HG03469 (cell line): ENCODE results near the gene CBFA2T3.
"Not testable (repeated sequence)": the region's sequence is repeated elsewhere in the genome, so short reads cannot be mapped to it uniquely, and the experiment has no call there.

Experiments
- ATAC-seq: cut with Tn5 transposase; IDR thresholded peaks from one replicate; pipeline ENCODE4 v1.9.1; 2021; ENCODE audit warnings: mild to moderate bottlenecking, moderate library complexity, moderate number of reproducible peaks; ENCODE audit not compliant: unreplicated experiment

The CBFA2T3 gene

DNA sequence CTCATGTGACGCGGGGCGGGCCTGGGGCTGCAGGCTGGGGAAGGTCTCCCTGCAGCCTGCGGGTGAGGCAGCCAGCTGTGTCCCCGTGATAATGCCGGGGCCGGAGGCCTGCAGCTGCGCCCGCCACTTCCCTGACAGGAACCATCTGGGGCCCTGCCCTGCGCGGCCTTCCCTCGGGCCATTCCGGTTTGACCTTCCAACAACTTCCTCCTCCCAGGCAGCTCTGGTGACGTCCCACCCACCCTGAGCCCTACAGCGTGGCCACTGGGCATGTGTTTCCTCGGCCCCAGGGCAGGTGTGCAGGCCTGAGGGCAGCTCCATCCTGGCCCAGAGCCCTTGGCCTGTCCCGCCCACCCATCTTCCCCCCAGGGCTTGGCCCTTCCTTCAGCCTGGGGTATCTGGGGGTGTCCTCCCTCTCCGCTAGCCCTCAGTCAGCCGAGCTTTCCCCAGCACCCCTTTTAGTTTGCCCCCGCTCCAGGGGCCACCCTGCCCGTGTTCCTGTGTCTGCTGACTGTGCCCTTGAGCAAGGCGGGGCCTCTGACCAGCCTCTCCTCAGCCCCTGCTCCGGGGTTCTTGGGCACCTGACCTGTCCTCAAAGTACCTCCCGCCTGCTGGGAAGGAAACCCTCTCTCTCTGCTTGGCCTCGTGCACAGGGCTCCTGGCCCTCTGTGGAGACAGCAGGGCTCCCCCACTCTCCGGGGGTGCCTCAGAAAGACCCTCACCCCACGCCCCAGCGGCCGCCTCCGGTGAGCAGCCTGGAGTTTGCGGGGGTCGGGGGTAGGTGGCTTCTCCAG, at the start of gene CBFA2T3:
CBFA2T3 (minus strand) TSS at position 190 of the 794 bp plus-strand sequence. CDS start 400 bp downstream, outside the sequence.
- ATAC-seq: no peak

DNA sequence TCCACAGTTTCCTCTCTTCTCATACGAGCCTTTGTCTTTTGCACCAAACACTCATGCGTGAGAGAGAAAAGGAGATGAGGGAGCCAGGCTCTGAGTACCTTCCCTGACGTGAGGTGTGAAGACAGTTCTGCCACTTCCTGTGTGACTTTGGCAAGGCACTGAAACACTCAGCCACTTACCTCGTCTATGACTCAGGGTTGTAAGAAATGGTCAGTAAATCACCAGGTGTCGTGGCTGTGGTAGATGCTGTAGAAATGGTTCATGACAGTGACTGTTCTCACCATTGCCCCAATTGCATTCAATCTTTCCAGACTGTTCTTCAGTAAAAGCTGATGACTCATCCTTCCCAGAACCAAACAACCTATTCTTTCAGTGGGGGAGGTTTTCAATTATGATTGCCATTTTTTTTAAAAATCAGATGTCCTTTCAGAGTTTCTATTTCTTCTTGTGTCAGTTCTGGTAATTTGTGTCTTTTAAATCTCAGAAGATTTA, 49.2 kb upstream of the CBFA2T3 start:
- peak; percentile 77 for ATAC-seq

DNA sequence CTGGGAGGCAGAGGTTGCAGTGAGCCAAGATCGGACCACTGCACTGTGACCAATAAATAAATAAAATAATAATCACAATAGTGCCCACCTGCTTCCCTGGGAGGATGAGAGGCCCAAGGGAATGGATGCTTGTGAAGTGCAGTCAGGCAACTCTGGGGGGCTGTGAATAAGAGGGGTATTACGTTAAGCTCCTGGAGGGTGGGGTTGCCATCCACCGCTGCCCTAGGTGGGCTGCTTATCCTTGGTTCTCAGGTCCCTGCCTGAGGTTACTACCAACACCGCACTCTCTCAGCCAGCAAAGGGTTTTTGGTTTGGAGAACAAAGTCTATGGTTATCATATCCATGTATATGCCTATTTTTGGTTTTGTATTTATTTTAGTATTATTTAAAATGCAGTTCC, 48.6 kb upstream of the CBFA2T3 start:
- ATAC-seq: peak; percentile 5

DNA sequence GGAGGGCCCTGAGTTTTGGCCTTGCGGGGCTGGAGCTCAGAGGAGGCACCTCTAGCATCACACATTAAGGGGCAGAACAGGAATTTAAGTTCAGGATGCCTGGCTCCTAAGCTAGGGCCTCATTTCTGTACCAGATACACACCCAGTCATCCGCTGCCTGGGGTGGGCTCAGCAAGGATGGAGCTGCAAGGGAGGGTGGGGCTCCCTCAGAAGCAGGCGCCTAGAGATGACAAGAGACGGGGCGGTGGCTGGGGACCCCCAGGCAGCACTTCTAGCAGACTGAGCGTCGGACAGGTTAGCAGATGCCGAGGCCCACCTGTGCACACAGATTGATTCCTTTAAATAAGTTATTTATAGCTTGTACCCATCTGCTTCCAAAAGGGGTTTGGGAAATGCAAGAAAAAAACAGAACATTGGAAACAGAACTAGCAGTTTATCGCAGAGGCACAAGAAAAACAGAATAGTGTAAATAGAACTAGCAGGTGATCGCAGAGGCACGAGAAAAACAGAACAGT, 47.6 kb upstream of the CBFA2T3 start:
- no peak for ATAC-seq

DNA sequence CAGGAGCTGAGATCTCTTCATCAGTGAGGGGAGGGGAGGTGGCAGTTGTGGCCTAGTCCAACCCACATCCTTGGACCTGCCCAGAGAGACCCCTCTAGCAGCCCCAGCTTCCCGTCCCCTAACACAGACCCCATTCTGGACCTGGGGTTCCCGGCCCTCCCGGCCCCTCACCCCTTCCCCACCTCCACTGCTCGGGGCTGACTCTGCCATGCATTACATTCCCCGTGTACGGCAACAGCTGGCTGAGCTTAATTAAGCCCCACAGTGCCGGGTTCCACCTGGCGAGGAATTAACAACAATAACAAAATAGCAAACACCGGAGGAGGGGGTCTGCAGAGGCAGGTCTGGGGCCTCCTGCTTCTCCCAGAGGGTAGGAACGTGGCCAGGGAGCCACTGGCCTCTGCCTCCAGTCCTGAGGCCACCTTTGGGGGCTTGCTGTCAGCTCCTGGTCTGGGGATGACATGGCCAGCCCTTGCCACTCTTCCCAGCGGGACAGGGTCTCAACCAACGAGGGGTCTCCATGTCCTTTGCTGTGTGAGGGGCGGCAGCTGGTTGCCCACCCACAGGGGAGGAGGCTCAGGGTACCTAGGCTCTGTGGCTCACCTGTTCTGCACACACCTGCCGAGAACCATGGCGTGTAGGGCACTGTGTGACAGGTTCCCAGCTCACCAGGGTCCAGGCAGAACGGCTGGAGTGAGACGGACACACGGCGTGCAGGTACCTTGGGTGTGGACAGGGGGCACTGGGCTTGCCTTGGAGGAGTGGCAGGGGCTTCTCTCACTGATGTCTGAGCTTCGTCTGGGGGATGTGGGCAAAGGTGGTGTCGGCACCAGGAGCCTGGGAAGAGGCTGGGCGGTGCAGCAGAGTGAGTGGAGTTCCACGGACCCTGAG, 46.9 kb upstream of the CBFA2T3 start:
- no peak for ATAC-seq

DNA sequence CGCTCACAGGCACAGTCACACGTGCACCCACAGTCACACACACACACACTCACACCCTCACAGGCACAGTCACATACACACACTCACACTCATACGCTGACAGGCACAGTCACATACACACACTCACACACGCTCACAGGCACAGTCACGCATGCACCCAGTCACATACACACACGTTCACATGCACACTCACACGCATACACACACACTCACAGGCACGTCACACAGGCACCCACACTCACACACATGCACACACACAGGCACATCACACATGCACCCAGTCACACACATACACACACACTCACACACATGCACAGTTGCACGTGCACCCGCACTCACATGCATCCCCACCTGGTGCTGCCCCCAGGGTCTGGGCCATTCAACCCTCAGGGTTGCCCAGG, 46.1 kb upstream of the CBFA2T3 start:
- ATAC-seq: no peak

DNA sequence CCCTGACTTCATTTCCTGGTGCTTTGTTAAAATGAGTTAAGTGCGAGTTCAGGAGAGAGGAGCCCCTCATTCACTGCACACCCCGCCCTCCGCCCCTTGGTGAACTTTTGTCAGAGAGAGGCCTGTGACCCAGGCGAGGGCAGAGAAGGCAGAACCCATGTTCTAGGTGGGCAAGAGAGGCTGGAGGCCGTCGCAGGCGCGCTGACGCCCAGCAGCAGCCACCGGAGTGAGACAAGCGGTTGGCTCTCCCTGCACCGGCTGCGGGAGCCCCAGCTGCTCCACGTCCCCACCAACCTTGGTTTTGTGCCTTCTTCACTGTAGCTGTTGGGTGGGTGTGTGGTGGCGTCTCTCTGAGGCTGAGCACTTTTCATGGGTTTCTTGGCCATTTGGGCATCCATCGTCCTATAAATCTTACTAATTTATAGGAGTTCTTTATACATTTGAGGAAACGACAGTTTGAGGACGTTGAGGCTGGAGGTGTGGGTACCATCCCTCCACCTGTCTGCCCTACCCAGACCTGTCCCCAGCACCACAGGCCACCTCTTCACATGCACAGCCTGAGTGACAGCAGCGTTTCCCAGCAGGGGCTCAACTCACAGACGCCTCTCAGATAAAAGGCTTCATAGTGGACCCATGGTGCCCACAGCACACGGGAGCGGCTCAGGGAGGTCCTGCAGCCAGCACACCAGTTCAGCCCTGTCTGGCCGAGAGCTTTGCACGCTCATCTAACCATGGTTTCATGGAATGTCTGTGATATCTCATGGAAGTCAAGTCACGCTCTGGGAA, 45.2 kb upstream of the CBFA2T3 start:
- ATAC-seq: no peak

DNA sequence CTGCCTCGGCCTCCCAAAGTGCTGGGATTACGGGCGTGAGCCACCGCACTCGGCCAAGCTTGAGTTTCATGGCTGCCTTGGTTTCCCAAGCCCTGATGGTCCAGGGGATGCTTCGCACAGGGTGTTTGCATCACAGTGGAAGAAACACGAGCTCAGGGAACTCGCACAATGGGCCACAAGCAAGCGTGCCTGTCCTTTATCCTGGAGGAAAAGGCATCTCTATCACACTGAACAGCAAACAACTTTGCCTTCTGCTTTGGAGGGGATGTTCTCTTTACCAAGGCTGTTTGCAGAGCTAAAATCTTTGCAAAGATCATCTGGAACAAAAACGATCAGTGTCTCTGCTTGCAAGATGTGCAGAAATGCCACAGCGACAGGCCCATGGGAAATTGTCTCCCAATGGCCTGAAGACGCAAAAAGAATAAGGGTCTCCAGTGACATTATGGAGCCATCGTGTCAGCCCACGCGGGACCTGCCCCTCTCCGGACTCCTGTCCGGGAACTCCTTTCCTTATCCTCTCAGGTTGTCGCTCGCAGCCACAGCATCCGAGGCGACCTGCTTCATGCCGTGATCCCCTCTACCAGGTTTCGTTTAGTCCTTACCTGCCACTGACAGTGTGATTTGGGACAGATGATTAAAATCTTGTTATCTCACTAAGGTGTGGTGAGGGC, 44.1 kb upstream of the CBFA2T3 start:
- ATAC-seq: no peak

DNA sequence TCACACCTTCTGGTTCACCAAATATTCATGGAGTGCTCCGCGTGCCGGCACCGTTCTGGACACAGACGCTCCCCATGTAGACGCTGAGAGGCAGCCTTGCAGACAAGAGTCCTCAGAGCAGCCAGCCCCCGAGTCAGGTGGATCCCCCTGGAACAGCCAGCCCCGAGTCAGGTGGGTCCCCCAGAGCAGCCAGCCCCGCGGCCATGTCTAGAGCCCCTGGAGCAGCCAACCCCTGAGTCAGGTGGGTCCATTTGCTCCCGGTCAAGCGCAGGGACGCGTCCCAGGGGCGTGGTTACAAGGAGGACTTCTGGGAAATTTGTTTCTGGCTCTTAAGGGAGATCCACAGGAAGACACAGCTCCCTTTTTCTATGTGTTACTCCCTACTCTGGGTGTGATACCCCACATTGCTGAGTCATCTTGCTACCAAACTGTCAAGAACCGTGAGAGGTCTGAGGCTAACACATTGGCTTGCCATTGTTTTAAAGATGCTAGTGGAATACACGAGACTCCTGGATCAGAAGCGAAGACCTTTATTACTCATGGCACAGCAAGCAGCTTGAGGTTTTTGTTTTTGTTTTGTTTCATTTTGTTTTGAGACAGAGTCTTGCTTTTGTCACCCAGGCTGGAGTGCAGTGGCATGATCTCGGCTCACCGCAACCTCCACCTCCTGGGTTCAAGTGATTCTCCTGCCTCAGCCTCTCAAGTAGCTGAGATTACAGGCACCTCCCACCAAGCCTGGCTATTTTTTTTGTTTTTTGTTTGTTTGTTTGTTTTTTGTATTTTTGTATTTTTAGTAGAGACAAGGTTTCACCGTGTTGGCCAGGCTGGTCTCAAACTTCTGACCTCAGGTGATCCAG, 43.3 kb upstream of the CBFA2T3 start:
- ATAC-seq: no peak

DNA sequence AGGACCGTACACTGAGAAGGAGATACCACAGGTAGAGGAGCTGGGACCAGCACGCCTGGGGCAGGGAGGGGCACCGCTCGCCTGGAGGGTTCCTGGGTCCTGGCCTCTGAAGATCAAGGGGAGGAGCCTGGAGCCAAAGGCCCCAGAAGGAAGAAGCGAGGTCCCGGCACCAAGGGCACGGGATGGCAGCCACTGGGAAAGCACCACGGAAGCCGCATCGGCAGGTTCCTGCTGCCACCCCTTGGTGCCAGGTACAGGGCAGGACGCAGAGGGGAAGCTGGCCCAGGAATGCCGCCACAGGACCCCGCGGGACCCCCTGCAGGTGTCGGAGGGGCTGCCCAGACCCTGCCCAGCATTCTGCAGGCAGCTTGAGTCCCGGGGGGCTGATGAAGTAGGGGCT, 42.5 kb upstream of the CBFA2T3 start:
- ATAC-seq: no peak

DNA sequence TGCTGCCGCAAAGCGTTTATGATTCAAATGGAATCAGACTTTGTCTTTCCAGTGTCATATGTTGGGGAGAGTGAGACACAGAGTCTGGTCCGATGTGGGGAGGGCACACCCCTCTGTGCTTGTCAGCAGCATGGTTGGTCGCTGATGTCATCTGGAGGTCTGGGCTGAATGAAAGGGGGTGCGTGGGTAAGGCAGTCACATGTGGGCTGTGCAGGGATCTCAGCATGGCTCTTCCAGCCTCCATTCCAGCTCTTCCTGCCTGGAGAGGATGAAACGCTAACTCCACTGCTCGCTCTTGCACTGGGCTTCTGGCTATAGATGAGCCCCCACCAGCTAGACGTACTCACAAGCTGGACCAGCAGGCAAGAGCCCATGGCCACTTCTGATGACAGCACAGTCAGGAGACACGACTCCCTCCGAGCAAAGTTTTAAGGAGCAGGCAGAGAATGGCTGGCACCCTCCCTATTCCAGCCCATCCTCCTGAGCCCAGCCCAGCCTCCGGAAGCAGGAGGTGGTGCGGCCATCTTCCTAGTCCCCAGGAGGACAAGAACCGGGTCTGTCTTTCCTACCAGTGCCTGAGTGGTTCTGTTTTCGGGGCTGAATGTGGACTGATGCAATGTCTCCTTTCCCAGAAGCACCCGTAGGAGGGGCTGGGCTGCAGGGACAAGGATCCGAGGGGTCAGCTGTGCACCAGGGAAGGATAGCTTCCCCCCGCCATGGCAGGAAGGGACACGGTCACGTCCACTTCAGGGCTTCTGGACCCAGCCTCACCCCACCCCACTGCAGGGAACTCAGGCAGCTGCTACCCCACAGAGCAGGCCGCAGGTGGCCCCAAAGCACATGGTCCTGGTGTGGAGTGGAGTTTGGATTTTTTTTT, 41.5 kb upstream of the CBFA2T3 start:
- ATAC-seq: no peak

DNA sequence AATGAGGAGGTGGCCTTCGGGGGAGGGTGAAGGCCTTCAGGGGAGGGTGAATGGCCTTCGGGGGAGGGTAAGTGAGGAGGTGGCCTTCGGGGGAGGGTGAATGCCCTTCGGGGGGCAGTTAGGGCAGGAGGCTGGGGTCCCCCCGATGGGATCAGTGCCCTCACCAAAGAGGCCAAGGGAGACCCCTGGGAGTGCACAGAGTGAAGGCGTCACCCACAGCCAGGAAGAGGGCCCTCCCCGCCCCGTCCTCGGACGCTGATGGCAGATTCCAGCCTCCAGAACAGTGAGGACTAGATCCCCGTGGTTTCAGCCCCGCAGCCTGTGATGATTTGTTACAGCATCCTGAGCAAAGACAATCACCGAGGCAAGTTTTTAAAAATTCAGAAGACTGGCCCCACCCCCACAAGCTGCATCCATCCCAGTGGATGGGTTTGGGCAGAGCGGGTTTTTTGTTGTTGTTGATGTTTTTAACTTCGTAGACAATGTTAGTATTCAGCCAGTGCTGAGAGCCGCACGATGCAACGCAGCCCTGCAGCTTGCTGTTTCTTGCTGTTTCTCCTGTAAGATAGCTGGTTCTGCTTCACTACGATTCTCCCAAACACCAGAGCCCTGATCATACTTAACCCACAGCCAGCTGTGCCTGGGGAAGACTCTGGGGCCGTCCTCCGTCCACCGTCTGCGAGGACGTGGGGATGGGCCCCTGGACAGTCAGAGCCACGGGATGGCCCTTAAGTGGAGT, 40.7 kb upstream of the CBFA2T3 start:
- ATAC-seq: no peak

DNA sequence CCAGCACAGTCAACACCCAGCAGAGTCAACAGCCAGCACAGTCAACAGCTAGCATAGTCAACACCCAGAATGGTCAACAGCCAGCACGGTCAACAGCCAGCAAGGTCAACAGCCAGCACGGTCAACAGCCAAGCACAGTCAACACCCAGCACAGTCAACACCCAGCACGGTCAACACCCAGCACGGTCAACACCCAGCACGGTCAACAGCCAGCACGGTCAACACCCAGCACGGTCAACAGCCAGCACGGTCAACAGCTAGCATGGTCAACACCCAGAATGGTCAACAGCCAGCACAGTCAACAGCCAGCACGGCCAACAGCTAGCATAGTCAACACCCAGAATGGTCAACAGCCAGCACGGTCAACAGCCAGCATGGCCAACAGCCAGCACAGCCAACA, 39.6 kb upstream of the CBFA2T3 start:
- not testable (repeated sequence) for ATAC-seq

DNA sequence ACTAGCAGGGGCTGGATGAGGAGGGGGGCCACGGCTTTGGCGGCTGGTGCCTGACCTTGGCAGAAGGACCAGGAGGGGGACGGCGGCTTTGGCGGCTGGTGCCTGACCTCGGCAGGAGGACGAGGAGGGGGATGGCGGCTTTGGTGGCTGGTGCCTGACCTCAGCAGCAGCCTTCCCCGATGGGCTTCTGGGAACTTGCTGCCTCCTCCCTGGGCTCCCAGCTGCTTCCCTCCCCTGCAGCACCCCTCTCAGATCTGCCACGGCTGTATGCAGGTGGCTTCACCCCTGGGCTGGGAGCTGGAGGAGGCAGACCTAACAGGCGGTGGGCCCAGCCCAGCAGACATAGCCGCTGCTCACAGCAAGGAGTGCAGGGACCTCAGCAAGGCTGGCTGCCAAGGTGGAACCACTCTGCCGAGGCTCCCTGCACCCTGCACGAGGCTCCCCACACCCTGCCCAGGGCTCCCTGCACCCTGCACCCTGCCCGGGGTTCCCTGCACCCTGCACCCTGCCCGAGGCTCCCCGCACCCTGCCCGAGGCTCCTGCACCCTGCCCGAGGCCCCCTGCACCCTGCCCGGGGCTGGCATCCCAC, 38.4 kb upstream of the CBFA2T3 start:
- ATAC-seq: no peak

DNA sequence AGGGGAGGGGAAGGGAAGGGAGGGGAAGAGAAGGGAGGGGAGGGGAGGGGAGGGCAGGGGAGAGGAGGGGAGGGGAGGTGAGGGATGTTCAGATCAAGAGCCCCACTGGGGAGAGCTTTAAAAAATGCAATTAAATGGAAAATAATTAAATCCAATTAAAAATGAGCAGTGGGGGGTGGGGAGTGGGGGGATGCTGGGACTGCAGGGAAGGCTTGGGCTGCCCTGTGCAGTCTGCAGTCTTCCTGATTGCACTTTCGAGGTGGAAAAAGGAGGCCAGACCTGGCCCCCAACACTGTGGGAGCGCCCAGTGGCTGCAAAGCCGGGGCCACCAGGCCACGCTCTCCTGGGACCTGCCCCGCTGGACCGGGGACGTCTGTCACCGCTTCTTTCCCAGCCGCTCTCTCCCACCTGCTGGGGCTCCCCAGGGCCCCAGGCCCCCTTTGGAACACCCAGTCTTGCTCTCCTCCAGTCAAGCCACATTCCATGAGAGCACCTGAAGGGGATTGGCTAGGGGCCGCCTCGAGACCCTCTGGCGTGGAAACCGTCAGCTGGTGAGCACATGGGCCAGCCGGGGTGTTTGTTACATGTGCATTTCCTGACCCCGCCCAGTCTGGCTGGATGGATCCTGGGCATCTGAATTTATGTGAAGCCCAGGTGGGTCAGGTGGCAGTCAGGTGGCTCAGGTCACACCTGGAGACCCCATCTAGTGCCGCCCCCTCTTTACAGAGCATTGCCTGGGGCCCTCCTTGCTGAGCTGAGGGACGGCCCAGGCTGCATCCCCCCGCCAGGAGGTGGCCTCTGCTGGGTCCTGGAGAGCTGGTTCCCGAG, 37.6 kb upstream of the CBFA2T3 start:
- ATAC-seq: no peak

DNA sequence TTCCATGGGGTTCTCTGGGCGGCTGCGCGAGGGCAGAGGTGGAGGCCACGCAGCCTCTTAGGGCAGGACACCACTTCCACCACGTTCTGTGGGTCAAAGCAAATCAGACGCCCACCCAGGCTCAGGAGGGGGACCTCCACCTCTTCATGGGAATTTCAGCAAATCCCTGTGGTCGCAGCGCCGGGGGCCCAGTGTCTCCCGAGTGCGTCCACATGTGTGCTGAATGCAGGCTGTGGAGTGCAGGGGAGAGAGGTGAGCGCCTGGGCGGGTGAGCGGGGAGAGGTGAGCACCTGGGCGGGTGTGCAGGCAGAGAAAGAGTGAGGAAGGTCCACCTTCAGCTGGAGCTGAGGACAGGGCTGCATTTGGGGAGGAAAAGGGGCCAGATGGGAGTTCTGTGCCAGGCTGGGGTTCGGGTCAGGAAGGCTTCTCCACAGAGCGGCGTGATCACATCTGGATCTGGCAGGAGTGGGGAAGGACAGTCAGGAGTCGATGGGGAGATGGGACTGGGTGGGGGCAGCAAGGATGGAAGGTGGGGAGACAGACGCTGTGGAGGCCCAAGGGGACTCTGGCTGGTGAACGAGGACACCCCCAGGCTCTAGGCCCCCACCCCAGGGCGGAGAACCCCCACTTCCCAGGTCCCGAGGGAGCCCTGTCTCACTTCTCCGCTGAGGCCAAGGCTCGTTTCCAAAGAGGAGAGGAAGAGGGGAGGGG, 36.8 kb upstream of the CBFA2T3 start:
- ATAC-seq: no peak
